CD4-positive, alpha-beta T cell treated with Interferon gamma for 1 hour (primary cell): ENCODE results near the gene PCDHA8.
"Not testable (repeated sequence)": the region's sequence is repeated elsewhere in the genome, so short reads cannot be mapped to it uniquely, and the experiment has no call there.

Experiments used
- DNase-seq: peaks from one replicate; pipeline ENCODE4 v3.0.0-alpha.2; 2020

PCDHA8 gene

DNA sequence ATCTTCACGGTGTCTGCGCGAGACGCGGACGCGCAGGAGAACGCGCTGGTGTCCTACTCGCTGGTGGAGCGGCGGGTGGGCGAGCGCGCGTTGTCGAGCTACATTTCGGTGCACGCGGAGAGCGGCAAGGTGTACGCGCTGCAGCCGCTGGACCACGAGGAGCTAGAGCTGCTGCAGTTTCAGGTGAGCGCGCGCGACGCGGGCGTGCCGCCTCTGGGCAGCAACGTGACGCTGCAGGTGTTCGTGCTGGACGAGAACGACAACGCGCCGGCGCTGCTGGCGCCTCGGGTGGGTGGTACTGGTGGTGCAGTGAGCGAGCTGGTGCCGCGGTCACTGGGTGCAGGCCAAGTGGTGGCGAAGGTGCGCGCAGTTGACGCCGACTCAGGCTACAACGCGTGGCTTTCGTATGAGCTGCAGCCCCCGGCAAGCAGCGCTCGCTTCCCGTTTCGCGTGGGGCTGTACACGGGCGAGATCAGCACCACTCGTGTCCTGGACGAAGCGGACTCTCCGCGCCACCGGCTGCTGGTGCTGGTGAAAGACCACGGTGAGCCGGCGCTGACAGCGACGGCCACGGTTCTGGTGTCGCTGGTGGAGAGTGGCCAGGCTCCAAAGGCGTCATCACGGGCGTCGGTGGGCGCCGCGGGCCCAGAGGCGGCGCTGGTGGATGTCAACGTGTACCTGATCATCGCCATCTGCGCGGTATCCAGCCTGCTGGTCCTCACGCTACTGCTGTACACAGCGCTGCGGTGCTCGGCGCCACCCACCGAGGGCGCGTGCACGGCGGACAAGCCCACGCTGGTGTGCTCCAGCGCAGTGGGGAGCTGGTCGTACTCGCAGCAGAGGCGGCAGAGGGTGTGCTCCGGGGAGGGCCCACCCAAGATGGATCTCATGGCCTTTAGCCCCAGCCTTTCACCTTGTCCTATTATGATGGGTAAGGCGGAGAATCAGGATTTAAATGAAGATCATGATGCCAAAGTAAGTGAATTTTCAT is 11.2 kb upstream of the PCDHA8 start:
- DNase-seq = not testable (repeated sequence)

DNA sequence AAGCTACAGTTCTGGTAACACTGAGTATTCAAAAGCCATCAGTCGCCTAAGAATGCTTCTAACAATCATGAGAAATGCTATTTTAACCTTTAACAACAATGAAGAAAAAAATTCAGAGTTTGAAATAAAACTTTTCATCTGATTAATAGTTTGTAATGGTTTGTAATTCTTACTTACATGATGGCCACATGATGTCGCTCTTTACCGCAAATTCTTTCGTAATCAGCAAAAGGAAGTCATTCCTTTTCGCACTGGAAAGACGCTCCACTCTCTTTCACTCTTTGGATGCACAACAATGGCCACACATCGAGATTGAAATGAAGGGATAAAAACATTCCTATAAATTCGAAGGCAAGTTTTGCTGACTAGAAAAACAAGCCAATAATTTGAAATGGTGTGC is 7.0 kb upstream of the PCDHA8 start, which contains the start of gene PCDHA7:
TSS of gene PCDHA7 (plus strand) at position 277 of the 400 bp plus-strand sequence. CDS start at position 392, 115 bp downstream.
- no peak for DNase-seq

DNA sequence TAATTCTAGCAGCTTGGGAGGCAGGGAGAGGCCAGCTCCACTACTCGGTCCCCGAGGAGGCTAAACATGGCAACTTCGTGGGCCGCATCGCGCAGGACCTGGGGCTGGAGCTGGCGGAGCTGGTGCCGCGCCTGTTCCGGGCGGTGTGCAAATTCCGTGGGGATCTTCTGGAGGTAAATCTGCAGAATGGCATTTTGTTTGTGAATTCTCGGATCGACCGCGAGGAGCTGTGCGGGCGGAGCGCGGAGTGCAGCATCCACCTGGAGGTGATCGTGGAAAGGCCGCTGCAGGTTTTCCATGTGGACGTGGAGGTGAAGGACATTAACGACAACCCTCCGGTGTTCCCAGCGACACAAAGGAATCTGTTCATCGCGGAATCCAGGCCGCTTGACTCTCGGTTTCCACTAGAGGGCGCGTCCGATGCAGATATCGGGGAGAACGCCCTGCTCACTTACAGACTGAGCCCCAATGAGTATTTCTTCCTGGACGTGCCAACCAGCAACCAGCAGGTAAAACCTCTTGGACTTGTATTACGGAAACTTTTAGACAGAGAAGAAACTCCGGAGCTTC is 6.5 kb upstream of the PCDHA8 start:
- not testable (repeated sequence) for DNase-seq

DNA sequence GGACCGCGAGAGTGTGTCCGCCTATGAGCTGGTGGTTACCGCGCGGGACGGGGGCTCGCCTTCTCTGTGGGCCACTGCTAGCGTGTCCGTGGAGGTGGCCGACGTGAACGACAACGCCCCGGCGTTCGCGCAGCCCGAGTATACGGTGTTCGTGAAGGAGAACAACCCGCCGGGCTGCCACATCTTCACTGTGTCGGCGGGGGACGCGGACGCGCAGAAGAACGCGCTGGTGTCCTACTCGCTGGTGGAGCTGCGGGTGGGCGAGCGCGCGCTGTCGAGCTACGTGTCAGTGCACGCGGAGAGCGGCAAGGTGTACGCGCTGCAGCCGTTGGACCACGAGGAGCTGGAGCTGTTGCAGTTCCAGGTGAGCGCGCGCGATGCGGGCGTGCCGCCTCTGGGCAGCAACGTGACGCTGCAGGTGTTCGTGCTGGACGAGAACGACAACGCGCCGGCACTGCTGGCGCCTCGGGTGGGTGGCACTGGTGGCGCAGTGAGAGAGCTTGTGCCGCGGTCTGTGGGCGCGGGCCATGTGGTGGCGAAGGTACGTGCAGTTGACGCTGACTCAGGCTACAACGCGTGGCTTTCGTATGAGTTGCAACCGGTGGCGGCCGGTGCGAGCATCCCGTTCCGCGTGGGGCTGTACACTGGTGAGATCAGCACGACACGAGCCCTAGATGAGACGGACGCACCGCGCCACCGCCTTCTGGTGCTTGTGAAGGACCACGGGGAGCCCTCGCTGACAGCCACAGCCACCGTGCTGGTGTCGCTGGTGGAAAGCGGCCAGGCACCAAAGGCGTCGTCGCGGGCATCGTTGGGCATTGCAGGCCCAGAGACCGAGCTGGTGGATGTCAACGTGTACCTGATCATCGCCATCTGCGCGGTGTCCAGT is 5.1 kb upstream of the PCDHA8 start:
- DNase-seq = no peak

DNA sequence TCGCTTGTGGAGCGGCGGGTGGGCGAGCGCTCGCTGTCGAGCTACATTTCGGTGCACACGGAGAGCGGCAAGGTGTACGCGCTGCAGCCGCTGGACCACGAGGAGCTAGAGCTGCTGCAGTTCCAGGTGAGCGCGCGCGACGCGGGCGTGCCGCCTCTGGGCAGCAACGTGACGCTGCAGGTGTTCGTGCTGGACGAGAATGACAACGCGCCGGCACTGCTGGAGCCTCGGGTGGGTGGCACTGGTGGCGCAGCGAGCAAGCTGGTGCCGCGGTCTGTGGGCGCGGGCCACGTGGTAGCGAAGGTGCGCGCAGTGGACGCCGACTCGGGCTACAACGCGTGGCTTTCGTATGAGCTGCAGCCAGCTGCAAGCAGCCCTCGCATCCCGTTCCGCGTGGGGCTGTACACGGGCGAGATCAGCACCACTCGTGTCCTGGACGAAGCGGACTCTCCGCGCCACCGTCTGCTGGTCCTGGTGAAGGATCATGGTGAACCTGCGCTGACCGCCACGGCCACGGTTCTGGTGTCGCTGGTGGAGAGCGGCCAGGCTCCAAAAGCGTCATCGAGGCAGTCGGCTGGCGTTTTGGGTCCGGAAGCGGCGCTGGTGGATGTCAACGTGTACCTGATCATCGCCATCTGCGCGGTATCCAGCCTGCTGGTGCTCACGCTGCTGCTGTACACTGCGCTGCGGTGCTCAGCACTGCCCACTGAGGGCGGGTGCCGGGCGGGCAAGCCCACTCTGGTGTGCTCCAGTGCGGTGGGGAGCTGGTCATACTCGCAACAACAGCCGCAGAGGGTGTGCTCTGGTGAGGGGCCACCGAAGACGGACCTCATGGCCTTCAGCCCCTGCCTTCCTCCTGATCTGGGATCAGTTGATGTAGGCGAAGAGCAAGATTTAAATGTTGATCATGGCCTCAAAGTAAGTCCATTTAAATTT is 2.1 kb downstream of the PCDHA8 start:
- no peak for DNase-seq

DNA sequence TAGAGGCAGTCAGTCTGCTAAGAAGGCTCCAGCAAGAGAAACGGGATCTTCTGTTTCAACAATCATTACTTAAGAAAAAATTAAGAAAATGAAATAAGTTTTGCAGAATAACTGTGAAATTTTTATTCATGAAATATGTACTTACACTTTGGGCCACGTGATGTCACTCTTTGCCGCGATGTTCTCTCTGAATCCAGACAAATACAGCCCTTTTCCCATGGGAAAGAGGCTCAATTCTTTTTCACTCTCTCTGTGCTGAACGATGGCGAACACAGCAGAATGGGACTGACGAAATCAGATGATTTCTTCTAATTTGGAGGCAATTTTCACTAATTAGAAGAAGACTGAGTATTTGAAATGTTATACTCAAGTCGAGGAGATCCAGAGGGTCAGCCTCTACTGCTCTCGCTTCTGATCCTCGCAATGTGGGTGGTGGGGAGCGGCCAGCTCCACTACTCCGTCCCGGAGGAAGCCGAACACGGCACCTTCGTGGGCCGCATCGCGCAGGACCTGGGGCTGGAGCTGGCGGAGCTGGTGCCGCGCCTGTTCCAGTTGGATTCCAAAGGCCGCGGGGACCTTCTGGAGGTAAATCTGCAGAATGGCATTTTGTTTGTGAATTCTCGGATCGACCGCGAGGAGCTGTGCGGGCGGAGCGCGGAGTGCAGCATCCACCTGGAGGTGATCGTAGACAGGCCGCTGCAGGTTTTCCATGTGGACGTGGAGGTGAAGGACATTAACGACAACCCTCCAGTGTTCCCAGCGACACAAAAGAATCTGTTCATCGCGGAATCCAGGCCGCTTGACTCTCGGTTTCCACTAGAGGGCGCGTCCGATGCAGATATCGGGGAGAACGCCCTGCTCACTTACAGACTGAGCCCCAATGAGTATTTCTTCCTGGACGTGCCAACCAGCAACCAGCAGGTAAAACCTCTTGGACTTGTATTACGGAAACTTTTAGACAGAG is 7.4 kb downstream of the PCDHA8 start, which contains the start of gene PCDHA9:
TSS of gene PCDHA9 (plus strand) at position 244 of the 964 bp plus-strand sequence. CDS start at position 358, 114 bp downstream.
- not testable (repeated sequence) for DNase-seq

DNA sequence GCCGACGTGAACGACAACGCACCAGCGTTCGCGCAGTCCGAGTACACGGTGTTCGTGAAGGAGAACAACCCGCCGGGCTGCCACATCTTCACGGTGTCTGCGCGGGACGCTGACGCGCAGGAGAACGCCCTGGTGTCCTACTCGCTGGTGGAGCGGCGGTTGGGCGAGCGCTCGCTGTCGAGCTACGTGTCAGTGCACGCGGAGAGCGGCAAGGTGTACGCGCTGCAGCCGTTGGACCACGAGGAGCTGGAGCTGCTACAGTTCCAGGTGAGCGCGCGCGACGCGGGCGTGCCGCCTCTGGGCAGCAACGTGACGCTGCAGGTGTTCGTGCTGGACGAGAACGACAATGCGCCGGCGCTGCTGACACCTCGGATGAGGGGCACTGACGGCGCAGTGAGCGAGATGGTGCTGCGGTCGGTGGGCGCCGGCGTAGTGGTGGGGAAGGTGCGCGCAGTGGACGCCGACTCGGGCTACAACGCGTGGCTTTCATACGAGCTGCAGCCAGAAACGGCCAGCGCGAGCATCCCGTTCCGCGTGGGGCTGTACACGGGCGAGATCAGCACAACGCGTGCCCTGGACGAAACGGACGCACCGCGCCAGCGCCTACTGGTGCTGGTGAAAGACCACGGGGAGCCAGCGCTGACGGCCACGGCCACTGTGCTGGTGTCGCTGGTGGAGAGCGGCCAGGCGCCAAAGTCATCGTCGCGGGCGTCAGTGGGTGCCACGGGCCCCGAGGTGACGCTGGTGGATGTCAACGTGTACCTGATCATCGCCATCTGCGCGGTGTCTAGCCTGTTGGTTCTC is 9.0 kb downstream of the PCDHA8 start:
- DNase-seq = not testable (repeated sequence)

DNA sequence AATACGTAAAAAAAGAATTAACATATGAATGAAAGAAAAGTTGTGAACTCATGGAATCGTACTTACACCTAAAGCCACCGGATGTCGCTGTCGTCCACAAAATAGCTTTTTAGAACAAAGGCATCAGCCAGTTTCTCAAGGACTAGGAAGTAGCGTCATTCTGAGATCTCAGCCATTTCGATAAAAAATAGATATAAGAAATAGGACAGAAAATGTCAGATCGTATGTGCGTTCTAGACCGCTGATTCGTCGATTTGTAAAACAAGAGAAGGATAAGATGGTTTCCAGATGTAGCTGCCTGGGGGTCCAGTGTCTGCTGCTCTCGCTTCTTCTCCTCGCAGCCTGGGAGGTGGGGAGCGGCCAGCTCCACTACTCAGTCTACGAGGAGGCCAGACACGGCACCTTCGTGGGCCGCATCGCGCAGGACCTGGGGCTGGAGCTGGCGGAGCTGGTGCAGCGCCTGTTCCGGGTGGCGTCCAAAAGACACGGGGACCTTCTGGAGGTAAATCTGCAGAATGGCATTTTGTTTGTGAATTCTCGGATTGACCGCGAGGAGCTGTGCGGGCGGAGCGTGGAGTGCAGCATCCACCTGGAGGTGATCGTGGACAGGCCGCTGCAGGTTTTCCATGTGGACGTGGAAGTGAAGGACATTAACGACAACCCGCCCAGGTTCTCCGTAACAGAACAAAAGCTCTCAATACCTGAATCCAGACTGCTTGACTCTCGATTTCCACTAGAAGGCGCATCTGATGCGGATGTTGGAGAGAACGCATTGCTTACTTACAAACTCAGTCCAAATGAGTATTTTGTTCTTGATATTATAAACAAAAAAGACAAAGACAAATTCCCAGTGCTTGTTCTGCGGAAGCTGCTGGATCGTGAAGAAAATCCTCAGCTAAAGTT is 15.0 kb downstream of the PCDHA8 start, which contains the start of gene PCDHA10:
TSS of gene PCDHA10 (plus strand) at position 126 of the 903 bp plus-strand sequence. CDS start at position 278, 152 bp downstream.
- DNase-seq = no peak

DNA sequence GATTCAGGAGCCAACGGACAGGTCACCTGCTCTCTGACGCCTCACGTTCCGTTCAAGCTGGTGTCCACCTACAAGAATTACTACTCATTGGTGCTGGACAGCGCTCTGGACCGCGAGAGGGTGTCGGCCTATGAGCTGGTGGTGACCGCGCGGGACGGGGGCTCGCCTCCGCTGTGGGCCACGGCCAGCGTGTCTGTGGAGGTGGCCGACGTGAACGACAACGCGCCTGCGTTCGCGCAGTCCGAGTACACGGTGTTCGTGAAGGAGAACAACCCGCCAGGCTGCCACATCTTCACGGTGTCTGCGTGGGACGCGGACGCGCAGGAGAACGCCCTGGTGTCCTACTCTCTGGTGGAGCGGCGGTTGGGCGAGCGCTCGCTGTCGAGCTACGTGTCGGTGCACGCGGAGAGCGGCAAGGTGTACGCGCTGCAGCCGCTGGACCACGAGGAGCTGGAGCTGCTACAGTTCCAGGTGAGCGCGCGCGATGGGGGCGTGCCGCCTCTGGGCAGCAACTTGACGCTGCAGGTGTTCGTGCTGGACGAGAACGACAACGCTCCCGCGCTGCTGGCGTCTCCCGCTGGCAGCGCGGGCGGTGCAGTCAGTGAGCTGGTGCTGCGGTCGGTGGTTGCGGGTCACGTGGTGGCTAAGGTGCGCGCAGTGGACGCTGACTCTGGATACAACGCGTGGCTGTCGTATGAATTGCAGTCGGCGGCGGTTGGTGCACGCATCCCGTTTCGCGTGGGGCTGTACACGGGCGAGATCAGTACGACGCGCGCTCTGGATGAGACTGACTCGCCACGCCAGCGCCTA is 16.4 kb downstream of the PCDHA8 start:
- no peak for DNase-seq

DNA sequence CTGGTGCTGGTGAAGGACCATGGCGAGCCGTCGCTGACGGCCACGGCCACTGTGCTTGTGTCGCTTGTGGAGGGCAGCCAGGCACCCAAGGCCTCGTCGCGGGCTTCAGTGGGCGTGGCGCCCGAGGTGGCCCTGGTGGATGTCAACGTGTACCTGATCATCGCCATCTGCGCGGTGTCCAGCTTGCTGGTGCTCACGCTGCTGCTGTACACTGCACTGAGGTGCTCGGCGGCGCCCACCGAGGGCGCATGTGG is 16.9 kb downstream of the PCDHA8 start:
- no peak for DNase-seq

DNA sequence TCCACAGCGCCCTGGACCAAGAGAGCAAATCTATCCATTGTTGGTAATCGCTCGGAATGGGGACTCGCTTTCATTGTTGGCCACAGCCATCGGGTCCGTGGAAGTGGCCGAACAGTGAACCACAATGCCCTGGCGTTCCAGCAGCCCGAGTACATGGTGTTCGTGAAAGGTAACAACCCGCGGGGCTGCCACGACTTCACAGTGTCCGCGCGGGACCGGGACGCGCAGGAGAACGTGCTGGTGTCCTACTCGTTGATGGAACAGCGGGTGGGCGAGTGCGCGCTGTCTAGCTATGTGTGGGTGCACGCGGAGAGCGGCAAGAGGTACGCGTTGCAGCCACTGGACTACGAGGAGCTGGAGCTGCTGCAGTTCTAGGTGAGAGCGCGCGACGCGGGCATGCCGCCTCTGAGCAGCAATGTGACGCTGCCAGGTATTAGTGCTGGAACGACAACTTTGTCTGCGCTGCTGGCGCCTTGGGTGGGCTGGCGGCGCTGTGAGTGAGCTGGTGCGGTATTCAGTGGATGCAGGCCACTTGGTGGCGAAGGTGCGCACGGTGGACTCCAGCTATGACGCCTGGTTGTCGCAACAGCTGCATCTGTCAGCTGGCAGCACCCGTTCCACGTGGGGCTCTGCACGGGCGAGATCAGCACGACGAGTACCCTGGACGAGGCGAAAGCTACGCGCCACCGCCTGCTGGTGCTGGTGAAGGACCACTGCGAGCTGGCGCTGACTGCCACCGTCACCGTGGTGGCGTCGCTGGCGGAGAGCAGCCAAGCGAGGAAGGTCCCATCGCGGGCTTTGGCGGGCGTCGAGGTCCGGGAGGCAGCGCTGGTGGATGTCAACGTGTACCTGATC is 21.7 kb downstream of the PCDHA8 start:
- no peak for DNase-seq

DNA sequence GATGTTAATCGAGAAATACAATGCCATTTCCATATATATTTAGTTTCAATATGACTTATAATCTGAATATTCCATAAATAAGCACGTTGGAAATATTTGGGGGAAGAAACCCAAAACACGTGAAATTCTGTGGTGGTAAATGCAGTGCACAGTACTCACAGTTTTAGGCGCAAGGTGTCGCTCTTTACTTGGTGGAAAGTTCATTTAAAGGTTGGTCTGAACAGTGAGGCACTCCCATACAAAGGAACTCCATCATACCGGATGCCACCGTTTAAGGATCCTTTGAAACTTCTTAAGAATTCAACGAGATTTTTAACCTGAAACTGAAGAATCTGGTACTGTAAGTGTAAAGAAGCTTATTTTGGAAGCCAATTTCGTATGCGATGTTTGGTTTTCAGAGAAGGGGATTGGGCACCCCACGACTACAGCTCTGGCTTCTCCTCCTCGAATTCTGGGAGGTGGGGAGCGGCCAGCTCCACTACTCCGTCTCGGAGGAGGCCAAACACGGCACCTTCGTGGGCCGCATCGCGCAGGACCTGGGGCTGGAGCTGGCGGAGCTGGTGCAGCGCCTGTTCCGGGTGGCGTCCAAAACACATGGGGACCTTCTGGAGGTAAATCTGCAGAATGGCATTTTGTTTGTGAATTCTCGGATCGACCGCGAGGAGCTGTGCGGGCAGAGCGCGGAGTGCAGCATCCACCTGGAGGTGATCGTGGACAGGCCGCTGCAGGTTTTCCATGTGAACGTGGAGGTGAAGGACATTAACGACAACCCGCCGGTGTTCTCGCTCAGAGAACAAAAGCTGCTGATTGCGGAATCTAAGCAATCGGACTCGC is 28.0 kb downstream of the PCDHA8 start, which contains the start of gene PCDHA11:
TSS of gene PCDHA11 (plus strand) at position 237 of the 834 bp plus-strand sequence. CDS start at position 384, 147 bp downstream.
- no peak for DNase-seq

DNA sequence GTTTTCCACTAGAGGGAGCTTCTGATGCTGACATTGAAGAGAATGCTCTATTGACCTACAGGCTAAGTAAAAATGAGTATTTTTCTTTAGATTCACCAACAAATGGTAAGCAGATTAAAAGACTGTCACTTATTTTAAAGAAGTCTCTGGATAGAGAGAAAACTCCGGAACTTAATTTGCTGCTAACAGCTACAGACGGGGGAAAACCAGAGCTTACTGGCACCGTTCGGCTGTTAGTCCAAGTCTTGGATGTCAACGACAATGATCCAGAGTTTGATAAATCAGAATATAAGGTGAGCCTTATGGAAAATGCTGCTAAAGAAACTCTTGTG is 28.5 kb downstream of the PCDHA8 start:
- no peak for DNase-seq

DNA sequence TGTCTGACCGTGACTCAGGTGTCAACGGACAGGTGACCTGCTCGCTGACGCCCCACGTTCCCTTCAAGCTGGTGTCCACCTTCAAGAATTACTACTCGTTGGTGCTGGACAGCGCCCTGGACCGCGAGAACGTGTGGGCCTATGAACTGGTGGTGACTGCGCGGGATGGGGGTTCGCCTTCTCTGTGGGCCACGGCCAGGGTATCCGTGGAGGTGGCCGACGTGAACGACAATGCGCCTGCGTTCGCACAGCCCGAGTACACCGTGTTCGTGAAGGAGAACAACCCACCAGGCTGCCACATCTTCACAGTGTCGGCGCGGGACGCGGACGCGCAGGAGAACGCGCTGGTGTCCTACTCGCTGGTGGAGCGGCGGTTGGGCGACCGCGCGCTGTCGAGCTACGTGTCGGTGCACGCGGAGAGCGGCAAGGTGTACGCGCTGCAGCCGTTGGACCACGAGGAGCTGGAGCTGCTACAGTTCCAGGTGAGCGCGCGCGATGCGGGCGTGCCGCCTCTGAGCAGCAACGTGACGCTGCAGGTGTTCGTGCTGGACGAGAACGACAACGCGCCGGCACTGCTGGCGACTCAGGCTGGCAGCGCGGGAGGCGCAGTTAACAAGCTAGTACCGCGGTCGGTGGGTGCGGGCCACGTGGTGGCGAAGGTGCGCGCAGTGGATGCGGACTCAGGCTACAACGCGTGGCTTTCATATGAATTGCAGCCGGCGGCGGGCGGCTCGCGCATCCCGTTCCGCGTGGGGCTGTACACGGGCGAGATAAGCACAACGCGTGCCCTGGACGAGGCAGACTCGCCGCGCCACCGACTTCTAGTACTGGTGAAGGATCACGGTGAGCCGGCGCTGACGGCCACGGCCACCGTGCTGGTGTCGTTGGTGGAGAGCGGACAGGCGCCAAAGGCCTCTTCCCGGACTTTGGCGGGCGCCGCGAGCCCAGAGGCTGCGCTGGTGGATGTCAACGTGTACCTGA is 29.5 kb downstream of the PCDHA8 start:
- DNase-seq = no peak
